Uterus (tissue), 4 donors: ENCODE results near the gene JAK3. TPM values are rescaled to one million over a fixed set of nuclear protein-coding genes. Genes with fewer than 3 reads are reported as not detected.
"Not testable (repeated sequence)": the region's sequence is repeated elsewhere in the genome, so short reads cannot be mapped to it uniquely, and the experiment has no call there.

Experiments
- DNase-seq, 2 donors: peaks; one replicate each; pipeline ENCODE4 v3.0.0-alpha.2; 2019 to 2020
- H3K27ac ChIP-seq, 2 donors: fragments of 200-600 bp; sonication (generic); 1 replicate in 1 of 2; 2 replicates in 1 of 2; pipeline ENCODE4 v1.5.1; 2016 to 2018
- H3K27me3 ChIP-seq, 2 donors: fragments of 200-600 bp; sonication (generic); one replicate each; pipeline ENCODE4 v1.5.1; 2018 to 2019; ENCODE audit warnings: control low read depth in 1 of 2
- H3K36me3 ChIP-seq, 2 donors: fragments of 200-600 bp; sonication (generic); one replicate each; pipeline ENCODE4 v1.5.1; 2019; ENCODE audit warnings: control low read depth in 1 of 2
- H3K4me1 ChIP-seq, 2 donors: fragments of 200-600 bp; sonication (generic); one replicate each; pipeline ENCODE4 v1.5.1; 2018 to 2019; ENCODE audit warnings: control low read depth in 1 of 2
- H3K4me3 ChIP-seq, 2 donors: fragments of 200-600 bp; sonication (generic); 1 replicate in 1 of 2; 2 replicates in 1 of 2; pipeline ENCODE4 v1.5.1; 2018 to 2019; ENCODE audit warnings: mild to moderate bottlenecking in 1 of 2
- H3K9me3 ChIP-seq, 2 donors: fragments of 200-600 bp; sonication (generic); one replicate each; pipeline ENCODE4 v1.5.1; 2019; ENCODE audit warnings: control low read depth in 1 of 2
- POLR2A ChIP-seq, 2 donors: fragments of 450-650 bp; IDR thresholded peaks; one replicate each; pipeline ENCODE4 v1.6.1; 2016; ENCODE audit warnings: antibody characterized with exemption in 2 of 2, mild to moderate bottlenecking in 1 of 2, moderate library complexity in 1 of 2
- intact Hi-C: fragments of 100-400 bp; cut with DNase I; formaldehyde crosslinking; loops from one replicate; pipeline ENCODE4 v1.15.1; 2023; ENCODE audit warnings: low total_unique reads
- total RNA-seq, 4 donors: library from RNA; depleted of rRNA in 3 of 4; stranded (reverse); fragments of >200 nt in 3 of 4; gene quantifications; one replicate each; pipeline versions ENCODE4 v1.1.0 to v1.2.4, GENCODE V29; 2014 to 2023
- TF ChIP-seq, protein P1 (sequence below), 4 experiments: fragments of 200-600 bp in 2 of 4; fragments of 450-650 bp in 2 of 4; sonication (generic) in 2 of 4; IDR thresholded peaks; one replicate each; pipeline ENCODE4 v1.5.1; 2016 to 2019; ENCODE audit warnings: antibody characterized with exemption in 4 of 4, mild to moderate bottlenecking in 2 of 4, moderate library complexity in 1 of 4
- donor health status: DM: yes; HTN: yes; CAD: no.

Gene JAK3
- total RNA-seq, 4 donors from 2014 or later: under 0.01 to 8.1 (median 2.7) TPM

- no peak overlapping the region for H3K4me3 ChIP-seq
- no peaks in the 10 kb centered on the region for H3K27me3 ChIP-seq
- H3K4me1 ChIP-seq: no peaks in the 10 kb centered on the region
- H3K36me3 ChIP-seq: no peaks in the 10 kb centered on the region
- no peak for DNase-seq
- intact Hi-C loops: no loop called here
- no peak overlapping the region for H3K27ac ChIP-seq
- no peaks in the 10 kb centered on the region for H3K9me3 ChIP-seq
- TF ChIP-seq, protein P1, sequence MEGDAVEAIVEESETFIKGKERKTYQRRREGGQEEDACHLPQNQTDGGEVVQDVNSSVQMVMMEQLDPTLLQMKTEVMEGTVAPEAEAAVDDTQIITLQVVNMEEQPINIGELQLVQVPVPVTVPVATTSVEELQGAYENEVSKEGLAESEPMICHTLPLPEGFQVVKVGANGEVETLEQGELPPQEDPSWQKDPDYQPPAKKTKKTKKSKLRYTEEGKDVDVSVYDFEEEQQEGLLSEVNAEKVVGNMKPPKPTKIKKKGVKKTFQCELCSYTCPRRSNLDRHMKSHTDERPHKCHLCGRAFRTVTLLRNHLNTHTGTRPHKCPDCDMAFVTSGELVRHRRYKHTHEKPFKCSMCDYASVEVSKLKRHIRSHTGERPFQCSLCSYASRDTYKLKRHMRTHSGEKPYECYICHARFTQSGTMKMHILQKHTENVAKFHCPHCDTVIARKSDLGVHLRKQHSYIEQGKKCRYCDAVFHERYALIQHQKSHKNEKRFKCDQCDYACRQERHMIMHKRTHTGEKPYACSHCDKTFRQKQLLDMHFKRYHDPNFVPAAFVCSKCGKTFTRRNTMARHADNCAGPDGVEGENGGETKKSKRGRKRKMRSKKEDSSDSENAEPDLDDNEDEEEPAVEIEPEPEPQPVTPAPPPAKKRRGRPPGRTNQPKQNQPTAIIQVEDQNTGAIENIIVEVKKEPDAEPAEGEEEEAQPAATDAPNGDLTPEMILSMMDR (IDR thresholded peaks at IDR 0.05): no peak
- TF ChIP-seq POLR2A (IDR thresholded peaks at IDR 0.05): no peak
Measured at GRCh38 chr19:17806945-17807344, 40.8 kb downstream of the JAK3 start.

DNA sequence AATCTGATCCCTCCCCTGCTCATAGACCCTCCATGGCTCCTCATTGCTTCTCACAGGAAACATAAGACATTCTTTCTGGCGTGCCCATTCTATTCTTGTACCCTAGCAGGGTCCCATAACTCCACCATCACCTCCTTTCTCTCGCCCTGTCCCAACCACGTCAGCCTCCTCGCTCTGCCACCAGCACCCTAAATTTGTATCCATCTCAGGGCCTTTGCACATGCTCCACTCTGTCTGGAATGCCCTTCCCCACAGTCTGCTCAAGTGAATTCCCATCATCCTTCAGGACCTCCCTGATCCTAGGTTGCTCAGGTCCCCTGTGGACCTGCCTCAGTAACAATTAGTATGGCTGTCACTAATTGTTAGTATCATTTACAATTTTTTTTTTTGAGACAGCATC, 42.4 kb downstream of the JAK3 start:
- no peaks in the 10 kb centered on the region for H3K27me3 ChIP-seq
- TF ChIP-seq, protein P1 (IDR thresholded peaks at IDR 0.05): no peak
- TF ChIP-seq POLR2A (IDR thresholded peaks at IDR 0.05): no peak

GRCh38 chr19:17803264-17803896, 44.4 kb downstream of the JAK3 start:
- H3K27me3 ChIP-seq: no peaks in the 10 kb centered on the region
- DNase-seq: no peak
- TF ChIP-seq POLR2A (IDR thresholded peaks at IDR 0.05): no peak
- TF ChIP-seq, protein P1 (IDR thresholded peaks at IDR 0.05): no peak

More for the DNA sequence above, 42.4 kb downstream of the JAK3 start:
- DNase-seq: no peak
- no peak overlapping the region for H3K4me3 ChIP-seq
- no peak overlapping the region for H3K27ac ChIP-seq
- intact Hi-C loops: no loop called here
- H3K9me3 ChIP-seq: no peaks in the 10 kb centered on the region
- H3K36me3 ChIP-seq: no peaks in the 10 kb centered on the region
- no peaks in the 10 kb centered on the region for H3K4me1 ChIP-seq

GRCh38 chr19:17802137-17802858, 45.5 kb downstream of the JAK3 start:
- no peak overlapping the region for H3K4me3 ChIP-seq
- no peaks in the 10 kb centered on the region for H3K36me3 ChIP-seq
- no peak overlapping the region for H3K27ac ChIP-seq
- DNase-seq: no peak
- intact Hi-C loops: no loop called here
- H3K4me1 ChIP-seq: no peaks in the 10 kb centered on the region
- H3K27me3 ChIP-seq: no peaks in the 10 kb centered on the region
- no peak for TF ChIP-seq POLR2A (IDR thresholded peaks at IDR 0.05)
- TF ChIP-seq, protein P1 (IDR thresholded peaks at IDR 0.05): no peak
- H3K9me3 ChIP-seq: no peaks in the 10 kb centered on the region

More at GRCh38 chr19:17803264-17803896, 44.4 kb downstream of the JAK3 start:
- Histone ChIP-seq H3K4me1 (no peaks in the 10 kb centered on the region), H3K4me3 (no peak overlapping the region), H3K36me3 (no peaks in the 10 kb centered on the region), H3K9me3 (no peaks in the 10 kb centered on the region), H3K27ac (no peak overlapping the region)
- intact Hi-C loops: no loop called here

DNA sequence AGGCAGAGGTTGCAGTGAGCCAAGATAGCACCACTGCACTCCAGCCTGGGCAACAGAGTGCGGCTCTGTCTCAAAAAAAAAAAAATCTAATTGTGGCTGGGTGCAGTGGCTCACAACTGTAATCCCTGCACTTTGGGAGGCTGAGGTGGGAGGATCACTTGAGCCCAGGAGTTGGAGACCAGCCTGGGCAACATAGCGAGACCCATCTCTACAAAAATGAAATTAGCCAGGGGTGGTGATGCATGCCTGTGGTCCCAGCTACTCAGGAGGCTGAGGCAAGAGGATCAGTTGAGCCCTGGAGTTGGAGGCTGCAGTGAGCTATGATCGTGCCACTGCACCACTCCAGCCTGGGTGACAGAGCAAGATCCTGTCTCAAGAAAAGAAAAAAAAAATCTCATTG, 49.2 kb downstream of the JAK3 start:
- H3K9me3 ChIP-seq, H3K27ac ChIP-seq, H3K36me3 ChIP-seq, H3K4me3 ChIP-seq, intact Hi-C loops, DNase-seq, H3K4me1 ChIP-seq: not testable (repeated sequence)
- H3K27me3 ChIP-seq: peaks cover 0 to 21% of the 10 kb centered on the region in 2 donors
